SK-N-SH (cell line): ENCODE results near the gene SMAP2. TPM values are rescaled to one million over a fixed set of nuclear protein-coding genes. Genes with fewer than 3 reads are reported as not detected.

Experiments
- CTCF ChIA-PET: fragments of 300-600, 350-600 bp; formaldehyde crosslinking; extraction: SDS; loops from one replicate; lab custom pipeline; 2021; lab: Yijun Ruan, JAX
- POLR2A ChIA-PET: fragments of 350-600 bp; sonication (Branson Sonifier 250); formaldehyde crosslinking; extraction: SDS; loops from one replicate; lab custom pipeline; 2020; ENCODE audit warnings: antibody characterized with exemption, inconsistent platforms; lab: Yijun Ruan, JAX
- DNase-seq: peaks from one replicate; pipeline ENCODE4 v3.0.0; 2012
- H2AFZ ChIP-seq: fragments of 200-600 bp; sonication (generic); 2 replicates; pipeline ENCODE4 v1.8.1; 2016; ENCODE audit warnings: antibody characterized with exemption, mild to moderate bottlenecking, low read depth
- H3F3A ChIP-seq: fragments of 200-600 bp; sonication (generic); replicated peaks from 2 replicates; pipeline ENCODE3; 2016; ENCODE audit warnings: antibody characterized with exemption, mild to moderate bottlenecking; ENCODE audit not compliant: insufficient read depth
- H3K27ac ChIP-seq, 2 experiments: fragments of 200-500 bp in 1 of 2; fragments of 200-600 bp in 1 of 2; sonication (Bioruptor generic) in 1 of 2; sonication (generic), shearing (Covaris generic) in 1 of 2; 2 replicates each; pipeline versions ENCODE4 v1.5.1 to v1.6.1; 2014 to 2016; ENCODE audit warnings: low read depth in 2 of 2, inconsistent platforms in 1 of 2, low read length in 1 of 2, mild to moderate bottlenecking in 1 of 2, mixed read lengths in 1 of 2
- H3K27me3 ChIP-seq: fragments of 200-600 bp; sonication (generic), shearing (Covaris generic); 2 replicates; pipeline ENCODE4 v1.6.1; 2016; ENCODE audit warnings: mixed run types; ENCODE audit not compliant: insufficient read depth
- H3K36me3 ChIP-seq, 2 experiments: fragments of 200-500 bp in 1 of 2; fragments of 200-600 bp in 1 of 2; sonication (Bioruptor generic) in 1 of 2; sonication (generic) in 1 of 2; replicated peaks in 1 of 2; 2 replicates each; pipeline versions ENCODE3 to v1.5.1; 2014 to 2016; ENCODE audit warnings: low read length in 1 of 2, mild to moderate bottlenecking in 1 of 2; ENCODE audit not compliant: insufficient read depth in 2 of 2, control insufficient read depth in 1 of 2
- H3K4me1 ChIP-seq, 2 experiments: fragments of 200-500 bp in 1 of 2; fragments of 200-600 bp in 1 of 2; sonication (Bioruptor generic) in 1 of 2; sonication (generic), shearing (Covaris generic) in 1 of 2; 2 replicates each; pipeline versions ENCODE4 v1.5.1 to v1.6.1; 2014 to 2016; ENCODE audit warnings: low read depth in 1 of 2, low read length in 1 of 2, mixed run types in 1 of 2; ENCODE audit not compliant: insufficient read depth in 2 of 2, control insufficient read depth in 1 of 2
- H3K4me2 ChIP-seq: fragments of 200-600 bp; sonication (generic), shearing (Covaris generic); 2 replicates; pipeline ENCODE4 v1.6.1; 2017; ENCODE audit warnings: mixed run types
- H3K4me3 ChIP-seq, 2 experiments: fragments of 200-500 bp in 1 of 2; fragments of 200-600 bp in 1 of 2; sonication (Bioruptor generic) in 1 of 2; sonication (generic), shearing (Covaris generic) in 1 of 2; 2 replicates each; pipeline versions ENCODE4 v1.5.1 to v1.8.1; 2014 to 2016; ENCODE audit warnings: low read depth in 2 of 2, inconsistent platforms in 1 of 2, low read length in 1 of 2, mild to moderate bottlenecking in 1 of 2, mixed read lengths in 1 of 2, moderate library complexity in 1 of 2
- H3K79me2 ChIP-seq: fragments of 200-600 bp; sonication (generic); 2 replicates; pipeline ENCODE4 v1.8.1; 2017; ENCODE audit warnings: mild to moderate bottlenecking; ENCODE audit not compliant: insufficient read depth
- H3K9ac ChIP-seq: fragments of 200-600 bp; sonication (generic); 2 replicates; pipeline ENCODE4 v1.6.1; 2017; ENCODE audit warnings: mixed run types
- H3K9me2 ChIP-seq: fragments of 200-600 bp; sonication (generic); 2 replicates; pipeline ENCODE4 v1.6.1; 2017; ENCODE audit warnings: mixed run types
- H3K9me3 ChIP-seq: fragments of 200-600 bp; sonication (generic); 2 replicates; pipeline ENCODE4 v1.6.1; 2017; ENCODE audit warnings: mixed run types, mild to moderate bottlenecking, moderate library complexity
- H4K20me1 ChIP-seq: fragments of 200-600 bp; sonication (generic); 2 replicates; pipeline ENCODE4 v1.6.1; 2017; ENCODE audit warnings: mild to moderate bottlenecking, mixed run types; ENCODE audit not compliant: insufficient read depth
- FOSL2 ChIP-seq: IDR thresholded peaks from 2 replicates; pipeline ENCODE4 v1.4.0; 2012; ENCODE audit warnings: low read depth, mild to moderate bottlenecking, moderate library complexity, borderline replicate concordance
- FOXJ3 ChIP-seq: sonication (generic); formaldehyde crosslinking; IDR thresholded peaks from 2 replicates; pipeline ENCODE4 v1.5.1; 2020; ENCODE audit warnings: mild to moderate bottlenecking, missing genetic modification reagents
- FOXM1 ChIP-seq: IDR thresholded peaks from 2 replicates; pipeline ENCODE4 v1.4.0; 2012; ENCODE audit warnings: low read depth, mild to moderate bottlenecking
- NFIC ChIP-seq: IDR thresholded peaks from 2 replicates; pipeline ENCODE4 v1.4.0; 2012; ENCODE audit warnings: borderline replicate concordance
- NRF1 ChIP-seq: IDR thresholded peaks from 2 replicates; pipeline ENCODE4 v1.6.1; 2012; ENCODE audit warnings: low read depth, mild to moderate bottlenecking, low read length
- RAD21 ChIP-seq: IDR thresholded peaks from 2 replicates; pipeline ENCODE4 v1.6.1; 2012; ENCODE audit warnings: mild to moderate bottlenecking, low read length
- RFX5 ChIP-seq: IDR thresholded peaks from 2 replicates; pipeline ENCODE4 v1.6.1; 2012; ENCODE audit warnings: mild to moderate bottlenecking, improper control_type of control experiment, low read length
- RXRA ChIP-seq: IDR thresholded peaks from 2 replicates; pipeline ENCODE4 v1.4.0; 2012; ENCODE audit warnings: low read depth, mild to moderate bottlenecking, borderline replicate concordance
- SIN3A ChIP-seq: IDR thresholded peaks from 2 replicates; pipeline ENCODE4 v1.6.1; 2012; ENCODE audit warnings: low read depth, mild to moderate bottlenecking, low read length, moderate library complexity, borderline replicate concordance
- SMC3 ChIP-seq: IDR thresholded peaks from 2 replicates; pipeline ENCODE4 v1.6.1; 2012; ENCODE audit warnings: low read depth, low read length, improper control_type of control experiment
- TCF12 ChIP-seq: IDR thresholded peaks from 2 replicates; pipeline ENCODE4 v1.4.0; 2012
- TEAD4 ChIP-seq: IDR thresholded peaks from 2 replicates; pipeline ENCODE4 v1.4.0; 2012; ENCODE audit warnings: mild to moderate bottlenecking, borderline replicate concordance; ENCODE audit not compliant: insufficient read depth
- WGBS: methylation state at CpG from one replicate; pipeline ENCODE4 v1.1.6; 2017; ENCODE audit warnings: low lambda C conversion rate; 5-methylcytosine and 5-hydroxymethylcytosine counted together
- polyA plus RNA-seq, 3 experiments: library from polyadenylated mRNA; depleted of rRNA; stranded (reverse); fragments of >200 nt; gene quantifications; 2 replicates each; pipeline ENCODE4 v1.2.3, GENCODE V29; 2012
- TF ChIP-seq, protein P1 (sequence below): IDR thresholded peaks from 2 replicates; pipeline ENCODE4 v1.4.0; 2012; ENCODE audit warnings: low read depth, borderline replicate concordance
- TF ChIP-seq, protein P2 (sequence below): fragments of 150-350 bp; IDR thresholded peaks from 2 replicates; pipeline ENCODE4 v1.6.1; 2016; ENCODE audit warnings: mild to moderate bottlenecking, low read depth, low read length
- TF ChIP-seq, protein P3 (sequence below): fragments of 200-600 bp; sonication (generic); IDR thresholded peaks from 2 replicates; pipeline ENCODE4 v1.6.1; 2017; ENCODE audit warnings: antibody characterized with exemption, mild to moderate bottlenecking, moderate library complexity
- TF ChIP-seq, protein P4 (sequence below): IDR thresholded peaks from 2 replicates; pipeline ENCODE4; 2012

The SMAP2 gene
- polyA plus RNA-seq, 1 of the 3 experiments (the other 2 are of a cell fraction), result 11.2 TPM

DNA sequence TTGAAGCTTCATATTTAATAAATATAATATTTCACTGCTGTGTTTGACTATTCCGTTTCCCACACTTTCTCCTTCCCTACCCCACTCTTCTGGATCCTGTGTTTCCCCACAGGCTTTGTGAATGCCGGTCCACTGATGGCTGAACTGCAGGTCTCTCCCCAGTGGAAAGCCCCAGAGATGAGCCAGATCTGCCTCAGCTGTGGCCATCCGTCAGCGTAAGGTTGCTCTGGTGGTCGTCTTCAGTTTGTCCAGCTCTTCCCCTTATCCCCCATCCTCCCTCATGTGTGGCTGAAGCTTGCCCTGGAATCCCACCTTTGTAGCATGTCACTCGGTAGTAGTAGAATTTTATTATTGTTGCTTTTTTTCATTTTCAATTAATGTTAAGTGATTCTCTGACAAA, 11.4 kb downstream of the SMAP2 start:
- peaks cover 24 to 49% of the 10 kb centered on the region in 2 experiments; a peak in 3 of 4 replicates for H3K4me1 ChIP-seq
- no peak overlapping the region for H3K4me3 ChIP-seq
- H3K9ac ChIP-seq, result no peak overlapping the region
- POLR2A ChIA-PET, result interaction anchor here (0.6 to 0.7 kb wide), 2 partner anchors 65 to 133 kb away, joined by 3 to 6 read pairs; partner anchors contain the start of gene ZFP69B
- TF ChIP-seq FOXJ3 (CRISPR knock-in tag) (no peak), SIN3A (no peak), RXRA (no peak), NRF1 (no peak), FOSL2 (no peak), RAD21 (no peak), NFIC (no peak), TEAD4 (no peak), FOXM1 (no peak), RFX5 (no peak), TCF12 (no peak), SMC3 (no peak)
- TF ChIP-seq, protein P1, sequence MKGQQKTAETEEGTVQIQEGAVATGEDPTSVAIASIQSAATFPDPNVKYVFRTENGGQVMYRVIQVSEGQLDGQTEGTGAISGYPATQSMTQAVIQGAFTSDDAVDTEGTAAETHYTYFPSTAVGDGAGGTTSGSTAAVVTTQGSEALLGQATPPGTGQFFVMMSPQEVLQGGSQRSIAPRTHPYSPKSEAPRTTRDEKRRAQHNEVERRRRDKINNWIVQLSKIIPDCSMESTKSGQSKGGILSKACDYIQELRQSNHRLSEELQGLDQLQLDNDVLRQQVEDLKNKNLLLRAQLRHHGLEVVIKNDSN, result no peak
- TF ChIP-seq, protein P2, sequence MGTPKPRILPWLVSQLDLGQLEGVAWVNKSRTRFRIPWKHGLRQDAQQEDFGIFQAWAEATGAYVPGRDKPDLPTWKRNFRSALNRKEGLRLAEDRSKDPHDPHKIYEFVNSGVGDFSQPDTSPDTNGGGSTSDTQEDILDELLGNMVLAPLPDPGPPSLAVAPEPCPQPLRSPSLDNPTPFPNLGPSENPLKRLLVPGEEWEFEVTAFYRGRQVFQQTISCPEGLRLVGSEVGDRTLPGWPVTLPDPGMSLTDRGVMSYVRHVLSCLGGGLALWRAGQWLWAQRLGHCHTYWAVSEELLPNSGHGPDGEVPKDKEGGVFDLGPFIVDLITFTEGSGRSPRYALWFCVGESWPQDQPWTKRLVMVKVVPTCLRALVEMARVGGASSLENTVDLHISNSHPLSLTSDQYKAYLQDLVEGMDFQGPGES, result no peak
- TF ChIP-seq, protein P3, sequence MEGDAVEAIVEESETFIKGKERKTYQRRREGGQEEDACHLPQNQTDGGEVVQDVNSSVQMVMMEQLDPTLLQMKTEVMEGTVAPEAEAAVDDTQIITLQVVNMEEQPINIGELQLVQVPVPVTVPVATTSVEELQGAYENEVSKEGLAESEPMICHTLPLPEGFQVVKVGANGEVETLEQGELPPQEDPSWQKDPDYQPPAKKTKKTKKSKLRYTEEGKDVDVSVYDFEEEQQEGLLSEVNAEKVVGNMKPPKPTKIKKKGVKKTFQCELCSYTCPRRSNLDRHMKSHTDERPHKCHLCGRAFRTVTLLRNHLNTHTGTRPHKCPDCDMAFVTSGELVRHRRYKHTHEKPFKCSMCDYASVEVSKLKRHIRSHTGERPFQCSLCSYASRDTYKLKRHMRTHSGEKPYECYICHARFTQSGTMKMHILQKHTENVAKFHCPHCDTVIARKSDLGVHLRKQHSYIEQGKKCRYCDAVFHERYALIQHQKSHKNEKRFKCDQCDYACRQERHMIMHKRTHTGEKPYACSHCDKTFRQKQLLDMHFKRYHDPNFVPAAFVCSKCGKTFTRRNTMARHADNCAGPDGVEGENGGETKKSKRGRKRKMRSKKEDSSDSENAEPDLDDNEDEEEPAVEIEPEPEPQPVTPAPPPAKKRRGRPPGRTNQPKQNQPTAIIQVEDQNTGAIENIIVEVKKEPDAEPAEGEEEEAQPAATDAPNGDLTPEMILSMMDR, result no peak
- TF ChIP-seq, protein P4, sequence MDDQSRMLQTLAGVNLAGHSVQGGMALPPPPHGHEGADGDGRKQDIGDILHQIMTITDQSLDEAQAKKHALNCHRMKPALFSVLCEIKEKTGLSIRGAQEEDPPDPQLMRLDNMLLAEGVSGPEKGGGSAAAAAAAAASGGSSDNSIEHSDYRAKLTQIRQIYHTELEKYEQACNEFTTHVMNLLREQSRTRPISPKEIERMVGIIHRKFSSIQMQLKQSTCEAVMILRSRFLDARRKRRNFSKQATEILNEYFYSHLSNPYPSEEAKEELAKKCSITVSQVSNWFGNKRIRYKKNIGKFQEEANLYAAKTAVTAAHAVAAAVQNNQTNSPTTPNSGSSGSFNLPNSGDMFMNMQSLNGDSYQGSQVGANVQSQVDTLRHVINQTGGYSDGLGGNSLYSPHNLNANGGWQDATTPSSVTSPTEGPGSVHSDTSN, result no peak
- TF ChIP-seq, all 33 proteins: peak for 0
- Histone ChIP-seq H3F3A (peaks cover 18% of the 10 kb centered on the region), H3K9me2 (no peaks in the 10 kb centered on the region), H3K9me3 (no peaks in the 10 kb centered on the region), H4K20me1 (no peaks in the 10 kb centered on the region), H3K27ac (no peak overlapping the region), H2AFZ (no peak overlapping the region), H3K79me2 (peaks cover 62% of the 10 kb centered on the region), H3K4me2 (no peak overlapping the region), H3K36me3 (peaks cover 0 to 2% of the 10 kb centered on the region in 2 experiments), H3K27me3 (no peaks in the 10 kb centered on the region)
- CTCF ChIA-PET, result interaction anchor here (1.0 to 4.6 kb wide), 5 partner anchors 11 to 241 kb away, joined by 3 to 25 read pairs (median 4); partner anchors contain the start of gene SMAP2
- DNase-seq, result no peak
- 97% methylated on average over 6 of the region's 6 CpGs for WGBS
